Spleen (tissue), 11 donors: ENCODE results near the gene DNAJA3. TPM values are rescaled to one million over a fixed set of nuclear protein-coding genes. Genes with fewer than 3 reads are reported as not detected.

Experiments
- DNase-seq: peaks from one replicate; pipeline ENCODE4 v3.0.0-alpha.2; 2020
- H3K27ac ChIP-seq, 8 donors: fragments of 200-600 bp; sonication (generic) in 7 of 8; 1 replicate in 4 of 8; 2 replicates in 4 of 8; pipeline versions ENCODE4 v1.5.0 to v1.8.0; 2016 to 2021; ENCODE audit warnings: inconsistent platforms in 4 of 8, mild to moderate bottlenecking in 4 of 8, moderate library complexity in 1 of 8
- H3K27me3 ChIP-seq, 7 donors: fragments of 200-600 bp; sonication (generic) in 6 of 7; replicated peaks in 1 of 7; 1 replicate in 4 of 7; 2 replicates in 3 of 7; pipeline versions ENCODE4 v1.5.0 to v1.8.0; 2016 to 2021; ENCODE audit warnings: inconsistent platforms in 3 of 7, mild to moderate bottlenecking in 1 of 7
- H3K36me3 ChIP-seq, 6 donors: fragments of 200-600 bp; sonication (generic) in 5 of 6; 1 replicate in 4 of 6; 2 replicates in 2 of 6; pipeline versions ENCODE4 v1.5.0 to v1.8.0; 2016 to 2021; ENCODE audit warnings: inconsistent platforms in 2 of 6
- H3K4me1 ChIP-seq, 6 donors: fragments of 200-600 bp; sonication (generic) in 5 of 6; 1 replicate in 3 of 6; 2 replicates in 3 of 6; pipeline versions ENCODE4 v1.5.0 to v1.8.0; 2016 to 2021; ENCODE audit warnings: inconsistent platforms in 3 of 6
- H3K4me3 ChIP-seq, 8 donors: fragments of 200-600 bp; sonication (generic) in 7 of 8; 1 replicate in 4 of 8; 2 replicates in 4 of 8; pipeline versions ENCODE4 v1.5.0 to v1.8.0; 2016 to 2021; ENCODE audit warnings: inconsistent platforms in 4 of 8, mild to moderate bottlenecking in 4 of 8, moderate library complexity in 2 of 8
- H3K9me3 ChIP-seq, 8 donors: fragments of 200-600 bp; sonication (generic) in 7 of 8; 1 replicate in 4 of 8; 2 replicates in 4 of 8; pipeline versions ENCODE4 v1.5.0 to v1.8.0; 2016 to 2021; ENCODE audit warnings: inconsistent platforms in 4 of 8
- CTCF ChIP-seq, 11 experiments: fragments of 200-600 bp in 7 of 11; fragments of 450-650 bp in 4 of 11; sonication (generic) in 4 of 11; IDR thresholded peaks in 8 of 11; conservative IDR thresholded peaks in 3 of 11; 1 replicate in 7 of 11; 2 replicates in 4 of 11; pipeline versions ENCODE4 v1.4.0 to v1.8.0; 2016 to 2021; ENCODE audit warnings: antibody characterized with exemption in 11 of 11, inconsistent platforms in 4 of 11, mild to moderate bottlenecking in 1 of 11
- POLR2A ChIP-seq, 3 donors: fragments of 450-650 bp; IDR thresholded peaks; one replicate each; pipeline ENCODE4 v1.5.1; 2017; ENCODE audit warnings: antibody characterized with exemption in 3 of 3, mild to moderate bottlenecking in 1 of 3
- POLR2AphosphoS5 ChIP-seq, 3 donors: sonication (generic); formaldehyde crosslinking; IDR thresholded peaks; one replicate each; pipeline ENCODE4 v1.5.1; 2017; ENCODE audit warnings: antibody characterized with exemption in 3 of 3
- WGBS, 5 donors: extraction: QIAGEN DNeasy Blood & Tissue Kit in 3 of 5; methylation state at CpG; one replicate each; pipeline versions ENCODE4 v1.1.5 to v1.1.7; 2013 to 2018; 5-methylcytosine and 5-hydroxymethylcytosine counted together
- intact Hi-C: fragments of 100-400 bp; cut with DNase I; formaldehyde crosslinking; loops from one replicate; pipeline ENCODE4 v1.15.0; 2023; ENCODE audit warnings: low total_unique reads
- polyA plus RNA-seq, 3 donors: library from polyadenylated mRNA; stranded (reverse); fragments of 200-250 nt; gene quantifications; one replicate each; pipeline ENCODE4 v1.2.1, GENCODE V29; 2013
- total RNA-seq, 7 donors: library from RNA; depleted of rRNA in 3 of 7; stranded (reverse); fragments of >200 nt in 3 of 7; fragmentation: NEBNext Ultra II Directional in 4 of 7; extraction: Animal tissue kit (Norgen Biotek cat#: 25700) in 4 of 7; gene quantifications; one replicate each; pipeline versions ENCODE4 v1.1.0 to v1.2.1, GENCODE V29; 2016 to 2021
- donor health status: healthy with polysubstance abuse.
- donor health status: DM: no; HTN: no; CAD: no; lungs with moderate emphysema.
- donor health status: DM: no; HTN: no; CAD: no.
- donor health status: Bipolar disorder and iron deficiency.
- donor health status: healthy.
- donor health status: DM: no; HTN: no; CAD: no.
- donor health status: DM: yes; HTN: yes; CAD: no.

The DNAJA3 gene
- total and polyA plus RNA-seq, 10 donors, result 16.9 to 47.6 (median 35.3) TPM

GRCh38 chr16:4426021-4426684 lies 485 bp downstream of the DNAJA3 start:
- peak in 1 of 11 experiments; percentile 4 for TF ChIP-seq CTCF (IDR thresholded peaks at IDR 0.05 in 8 of 11, conservative IDR thresholded peaks at IDR 0.05 in 3 of 11)
- no peak for TF ChIP-seq POLR2A (IDR thresholded peaks at IDR 0.05)
- H3K4me1 ChIP-seq, result peaks cover 19 to 44% (median 29%) of the 10 kb centered on the region in 6 donors
- WGBS, 5 donors, result 2 to 4% (median 3%) methylated on average over 23 to 31 of the region's 31 CpGs
- intact Hi-C loops, result no loop called here
- no peaks in the 10 kb centered on the region for H3K27me3 ChIP-seq
- no peaks in the 10 kb centered on the region for H3K9me3 ChIP-seq
- no peak for DNase-seq
- peak overlapping the region; percentile 81 to 96 (median 90) for H3K4me3 ChIP-seq
- peaks cover 0 to 32% (median 1%) of the 10 kb centered on the region in 6 donors for H3K36me3 ChIP-seq
- peak overlapping the region; percentile 93 to 99 (median 98) for H3K27ac ChIP-seq

- intact Hi-C loops, result no loop called here
- Histone ChIP-seq H3K27me3 (no peaks in the 10 kb centered on the region), H3K4me1 (peaks cover 19 to 40% (median 29%) of the 10 kb centered on the region in 6 donors), H3K9me3 (no peaks in the 10 kb centered on the region), H3K4me3 (peak overlapping the region in 7 of 8 donors; percentile 81 to 96 (median 90)), H3K27ac (peak overlapping the region in 2 of 8 donors; percentile 93 to 98), H3K36me3 (peaks cover 0 to 39% (median 8%) of the 10 kb centered on the region in 6 donors)
- DNase-seq, result no peak
- TF ChIP-seq POLR2AphosphoS5 (IDR thresholded peaks at IDR 0.05) (no peak), POLR2A (IDR thresholded peaks at IDR 0.05) (no peak), CTCF (IDR thresholded peaks at IDR 0.05 in 8 of 11, conservative IDR thresholded peaks at IDR 0.05 in 3 of 11) (no peak)
- whole genome bisulfite sequencing, 5 donors, result 89 to 92% (median 91%) methylated on average over 12 of the region's 12 CpGs
Observed at GRCh38 chr16:4426722-4427372, 1.2 kb downstream of the DNAJA3 start.

- Histone ChIP-seq H3K27me3 (no peaks in the 10 kb centered on the region), H3K9me3 (no peaks in the 10 kb centered on the region), H3K27ac (no peak overlapping the region), H3K36me3 (peaks cover 0 to 56% (median 9%) of the 10 kb centered on the region in 6 donors), H3K4me3 (no peak overlapping the region), H3K4me1 (peaks cover 19 to 40% (median 29%) of the 10 kb centered on the region in 6 donors)
- WGBS, 5 donors, result 93 to 98% (median 97%) methylated on average over 7 of the region's 7 CpGs
- TF ChIP-seq CTCF (IDR thresholded peaks at IDR 0.05 in 8 of 11, conservative IDR thresholded peaks at IDR 0.05 in 3 of 11) (no peak), POLR2AphosphoS5 (IDR thresholded peaks at IDR 0.05) (no peak), POLR2A (IDR thresholded peaks at IDR 0.05) (no peak)
- intact Hi-C loops, result no loop called here
- DNase-seq, result no peak
Observed at GRCh38 chr16:4428500-4428899, 2.8 kb downstream of the DNAJA3 start.

GRCh38 chr16:4431023-4431422 lies 5.4 kb downstream of the DNAJA3 start:
- H3K9me3 ChIP-seq, result no peaks in the 10 kb centered on the region
- peaks cover 0 to 81% (median 28%) of the 10 kb centered on the region in 6 donors for H3K36me3 ChIP-seq
- TF ChIP-seq CTCF (IDR thresholded peaks at IDR 0.05 in 8 of 11, conservative IDR thresholded peaks at IDR 0.05 in 3 of 11) (no peak), POLR2A (IDR thresholded peaks at IDR 0.05) (no peak), POLR2AphosphoS5 (IDR thresholded peaks at IDR 0.05) (no peak)
- no peak for DNase-seq
- WGBS, 5 donors, result 88 to 93% (median 90%) methylated on average over 9 of the region's 9 CpGs
- intact Hi-C loops, result no loop called here
- H3K27ac ChIP-seq, result no peak overlapping the region
- H3K4me1 ChIP-seq, result peaks cover 14 to 28% (median 21%) of the 10 kb centered on the region in 6 donors
- H3K27me3 ChIP-seq, result no peaks in the 10 kb centered on the region
- no peak overlapping the region for H3K4me3 ChIP-seq
